Chondrocyte (in vitro differentiated cells): ENCODE results near the gene OSM. TPM values are rescaled to one million over a fixed set of nuclear protein-coding genes. Genes with fewer than 3 reads are reported as not detected.

Experiments used
- DNase-seq: peaks from one replicate; pipeline ENCODE4 v3.0.0; 2021; ENCODE audit warnings: mixed read lengths, low spot score
- H3K27ac Mint-ChIP-seq: one replicate; pipeline ENCODE4 v1.8.0; 2021; ENCODE audit warnings: mild to moderate bottlenecking, moderate library complexity, mixed read lengths; ENCODE audit not compliant: unreplicated experiment
- H3K27me3 Mint-ChIP-seq: 2 replicates; pipeline ENCODE4 v1.8.0; 2021; ENCODE audit warnings: low read depth, mixed read lengths
- H3K36me3 Mint-ChIP-seq: 2 replicates; pipeline ENCODE4 v1.8.0; 2021; ENCODE audit warnings: low read depth, mixed read lengths
- H3K4me1 Mint-ChIP-seq: 2 replicates; pipeline ENCODE4 v1.8.0; 2021; ENCODE audit warnings: low read depth, mild to moderate bottlenecking, mixed read lengths
- H3K4me3 Mint-ChIP-seq: one replicate; pipeline ENCODE4 v1.8.0; 2021; ENCODE audit warnings: mild to moderate bottlenecking, moderate library complexity, mixed read lengths; ENCODE audit not compliant: unreplicated experiment
- H3K9me3 Mint-ChIP-seq: 2 replicates; pipeline ENCODE4 v1.8.0; 2021; ENCODE audit warnings: low read depth, mixed read lengths
- total RNA-seq: library from RNA; stranded (reverse); gene quantifications from 3 replicates; pipeline ENCODE4 v1.2.1, GENCODE V29; 2021
- TF ChIP-seq, protein P1 (sequence below): fragments of 200-600 bp; sonication (generic); IDR thresholded peaks from 2 replicates; pipeline ENCODE4 v1.5.0; 2021; ENCODE audit warnings: antibody characterized with exemption, mild to moderate bottlenecking, moderate library complexity

The OSM gene
- total RNA-seq, 1 donor from 2014 or later: not detected

DNA sequence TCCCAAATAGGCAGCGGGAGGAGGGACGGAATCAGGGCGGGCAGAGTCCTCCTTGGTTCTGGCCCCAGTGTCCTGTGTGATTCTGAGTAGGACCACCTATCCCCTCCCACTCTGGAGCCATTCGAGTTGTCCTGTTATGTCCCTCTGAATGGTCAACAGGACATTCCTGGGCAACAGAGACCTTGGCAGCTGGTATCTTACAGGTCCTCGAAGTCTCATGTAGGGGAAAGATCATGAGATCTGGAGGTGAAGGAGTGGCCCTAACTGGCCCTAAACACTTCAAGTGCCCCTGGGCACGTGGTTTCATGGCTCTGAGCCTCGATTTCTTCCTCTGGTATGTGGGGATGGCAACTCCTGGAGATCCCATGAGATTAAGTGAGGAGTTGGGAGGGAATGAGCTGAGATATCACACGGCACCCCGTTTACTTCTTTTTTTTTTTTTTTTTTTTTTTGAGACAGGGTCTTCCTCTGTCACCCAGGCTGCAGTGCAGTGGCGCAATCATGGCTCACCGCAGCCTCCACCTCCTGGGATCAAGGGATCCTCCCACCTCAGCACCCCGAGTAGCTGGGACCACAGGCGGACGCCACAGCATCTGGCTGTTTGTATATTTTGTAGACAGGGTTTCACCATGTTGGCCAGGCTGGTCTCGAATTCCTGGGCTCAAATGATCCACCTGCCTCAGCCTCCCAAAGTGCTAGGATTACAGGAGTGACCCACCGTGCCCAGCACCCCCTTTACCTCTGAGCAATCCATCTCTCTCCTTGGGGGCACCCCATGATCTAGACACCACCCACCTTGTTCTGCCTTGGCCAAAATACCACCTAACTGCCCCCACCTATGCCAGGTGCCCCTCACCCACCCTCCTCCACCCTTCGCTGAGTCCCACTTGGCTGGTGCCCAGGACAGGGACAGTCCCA, 26.9 kb downstream of the OSM start:
- TF ChIP-seq, protein P1, sequence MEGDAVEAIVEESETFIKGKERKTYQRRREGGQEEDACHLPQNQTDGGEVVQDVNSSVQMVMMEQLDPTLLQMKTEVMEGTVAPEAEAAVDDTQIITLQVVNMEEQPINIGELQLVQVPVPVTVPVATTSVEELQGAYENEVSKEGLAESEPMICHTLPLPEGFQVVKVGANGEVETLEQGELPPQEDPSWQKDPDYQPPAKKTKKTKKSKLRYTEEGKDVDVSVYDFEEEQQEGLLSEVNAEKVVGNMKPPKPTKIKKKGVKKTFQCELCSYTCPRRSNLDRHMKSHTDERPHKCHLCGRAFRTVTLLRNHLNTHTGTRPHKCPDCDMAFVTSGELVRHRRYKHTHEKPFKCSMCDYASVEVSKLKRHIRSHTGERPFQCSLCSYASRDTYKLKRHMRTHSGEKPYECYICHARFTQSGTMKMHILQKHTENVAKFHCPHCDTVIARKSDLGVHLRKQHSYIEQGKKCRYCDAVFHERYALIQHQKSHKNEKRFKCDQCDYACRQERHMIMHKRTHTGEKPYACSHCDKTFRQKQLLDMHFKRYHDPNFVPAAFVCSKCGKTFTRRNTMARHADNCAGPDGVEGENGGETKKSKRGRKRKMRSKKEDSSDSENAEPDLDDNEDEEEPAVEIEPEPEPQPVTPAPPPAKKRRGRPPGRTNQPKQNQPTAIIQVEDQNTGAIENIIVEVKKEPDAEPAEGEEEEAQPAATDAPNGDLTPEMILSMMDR: no peak
- DNase-seq: no peak
- Mint-ChIP-seq H3K4me3 (no peak overlapping the region), H3K4me1 (peaks cover 94% of the 10 kb centered on the region), H3K27me3 (no peaks in the 10 kb centered on the region), H3K27ac (peak overlapping the region; percentile 77), H3K36me3 (no peaks in the 10 kb centered on the region), H3K9me3 (no peaks in the 10 kb centered on the region)

DNA sequence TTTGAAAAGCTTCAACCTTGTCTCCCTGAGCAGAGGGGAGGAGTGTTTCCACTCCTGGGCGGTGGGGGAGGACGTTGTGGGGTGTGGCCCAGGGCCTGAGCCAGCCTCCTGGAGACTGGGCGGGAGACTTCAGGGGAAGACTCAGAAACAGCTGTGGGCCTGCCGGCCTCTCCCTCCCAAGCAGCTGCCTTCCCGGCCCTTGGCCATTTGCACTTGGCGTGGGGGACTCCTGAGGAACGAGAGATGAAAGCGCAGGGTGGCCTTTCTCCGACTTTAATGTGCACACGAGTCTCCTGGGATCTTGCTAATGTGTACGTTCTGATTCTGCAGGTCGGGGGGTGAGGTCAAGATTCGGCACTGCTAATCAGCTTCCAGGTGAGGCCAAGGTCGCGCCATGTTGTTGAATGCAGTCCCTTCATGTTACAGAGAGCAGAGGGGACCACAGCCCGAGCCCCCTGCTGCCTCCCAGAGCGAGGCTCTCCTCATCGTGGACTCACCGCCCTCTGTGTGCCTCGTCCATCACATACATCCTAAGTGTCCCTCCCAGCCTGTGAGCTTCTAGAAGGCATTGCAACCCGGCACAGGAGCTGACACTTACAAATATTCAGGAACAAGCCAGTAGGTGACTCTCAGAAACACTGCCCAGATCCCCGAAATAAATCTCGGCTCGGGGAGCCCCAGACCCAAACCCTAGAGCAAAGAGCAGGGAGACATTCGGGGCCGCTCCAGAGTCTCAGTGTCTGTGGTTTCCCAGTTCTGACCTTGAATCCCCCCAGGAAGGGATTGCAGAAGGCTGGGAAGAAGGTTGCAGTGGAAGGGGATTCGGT, 27.8 kb downstream of the OSM start:
- Mint-ChIP-seq H3K27ac (peak overlapping the region; percentile 77), H3K9me3 (no peaks in the 10 kb centered on the region), H3K4me1 (peaks cover 89% of the 10 kb centered on the region), H3K36me3 (no peaks in the 10 kb centered on the region), H3K4me3 (peak overlapping the region; percentile 12), H3K27me3 (no peaks in the 10 kb centered on the region)
- DNase-seq: peak; percentile 89
- TF ChIP-seq, protein P1: no peak

DNA sequence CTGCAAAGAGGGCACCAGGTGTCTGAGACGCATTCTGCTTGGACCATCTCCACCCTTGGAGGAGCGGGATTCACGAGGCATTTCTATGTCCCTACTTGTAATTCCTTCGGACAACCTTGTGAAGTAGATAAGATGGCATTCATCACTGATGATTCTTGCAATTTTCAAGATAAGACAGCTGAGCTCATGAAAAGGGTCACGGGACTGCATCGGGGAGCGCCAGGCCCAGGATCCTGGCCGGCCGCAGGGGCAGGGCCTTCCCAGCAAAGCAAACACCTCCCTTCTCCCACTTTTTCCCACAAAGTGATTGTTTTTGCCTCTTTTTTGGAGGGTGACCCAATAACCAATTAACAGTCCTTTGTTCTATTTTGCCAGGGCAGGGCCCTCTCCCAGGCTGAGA, 28.5 kb downstream of the OSM start:
- Mint-ChIP-seq H3K9me3 (no peaks in the 10 kb centered on the region), H3K36me3 (no peaks in the 10 kb centered on the region), H3K4me1 (peaks cover 91% of the 10 kb centered on the region), H3K27ac (peak overlapping the region; percentile 77), H3K4me3 (no peak overlapping the region), H3K27me3 (no peaks in the 10 kb centered on the region)
- TF ChIP-seq, protein P1: no peak
- no peak for DNase-seq

DNA sequence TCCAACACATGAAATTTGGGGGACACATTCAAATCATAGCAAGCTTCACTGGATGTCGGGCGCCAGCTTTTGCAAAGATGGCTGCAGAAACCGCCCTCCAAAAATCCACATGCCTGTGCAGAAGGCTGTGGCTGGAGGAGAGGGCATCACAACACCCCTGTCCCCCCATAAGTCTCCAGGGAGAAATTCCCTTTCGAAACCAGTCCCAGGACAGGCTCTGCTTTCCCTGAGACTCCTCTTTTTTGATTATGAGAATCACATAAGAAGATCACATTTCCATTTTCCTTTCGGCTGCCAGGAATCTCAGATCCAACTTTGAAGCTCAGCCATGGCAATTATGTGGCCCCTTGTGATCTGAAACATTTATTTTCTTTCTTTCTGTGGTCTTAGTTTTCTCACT, 29.8 kb downstream of the OSM start:
- H3K27ac Mint-ChIP-seq: peak overlapping the region; percentile 88
- TF ChIP-seq, protein P1: no peak
- no peaks in the 10 kb centered on the region for H3K36me3 Mint-ChIP-seq
- H3K4me3 Mint-ChIP-seq: no peak overlapping the region
- no peaks in the 10 kb centered on the region for H3K9me3 Mint-ChIP-seq
- no peaks in the 10 kb centered on the region for H3K27me3 Mint-ChIP-seq
- no peak for DNase-seq
- peaks cover 91% of the 10 kb centered on the region for H3K4me1 Mint-ChIP-seq

DNA sequence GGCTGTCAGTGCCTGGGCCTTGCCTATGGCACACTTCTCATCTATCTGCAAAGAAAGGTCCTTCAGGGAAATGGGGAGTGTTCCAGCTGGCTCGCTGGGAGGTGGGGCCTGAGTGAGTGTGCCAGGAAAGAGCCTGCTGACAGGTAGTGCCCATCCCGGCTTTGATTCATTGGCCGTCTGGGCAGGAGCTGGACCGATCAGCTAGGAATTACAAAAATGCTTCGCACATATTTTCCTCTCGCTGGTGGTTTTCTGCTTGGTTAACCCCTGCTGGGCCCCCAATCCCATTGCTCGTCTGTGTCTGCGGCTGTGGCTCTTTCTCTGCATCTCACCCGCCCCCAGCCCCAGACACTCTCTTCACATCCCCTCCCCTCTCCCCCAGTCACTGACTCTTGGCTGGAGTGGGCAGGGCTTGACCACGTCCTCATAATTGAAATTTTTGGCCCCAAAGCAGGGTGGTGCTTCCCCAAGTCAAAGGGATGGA, 30.9 kb downstream of the OSM start:
- DNase-seq: peak; percentile 93
- Mint-ChIP-seq H3K4me3 (no peak overlapping the region), H3K36me3 (no peaks in the 10 kb centered on the region), H3K4me1 (peaks cover 80% of the 10 kb centered on the region), H3K9me3 (no peaks in the 10 kb centered on the region), H3K27ac (peak overlapping the region; percentile 88), H3K27me3 (no peaks in the 10 kb centered on the region)
- TF ChIP-seq, protein P1: no peak
